PC-3 (cell line): ENCODE measurements around the gene KDM4B. TPM values are rescaled to one million over a fixed set of nuclear protein-coding genes. Genes with fewer than 3 reads are reported as not detected.

ENCODE experiments used
- ATAC-seq: fragments of 200-7000 bp; cut with Tn5 transposase; 2 replicates; pipeline ENCODE4 v1.9.1; 2020; ENCODE audit warnings: mild to moderate bottlenecking, moderate library complexity
- BruUV-seq: library from RNA; stranded (reverse); fragments of 400-500 nt; replicated peaks from 2 replicates; lab custom pipeline; 2021; lab: Mats Ljungman, UMichigan
- CTCF ChIA-PET: fragments of 300-600 bp; sonication (Branson Sonifier 250); formaldehyde crosslinking; loops from one replicate; lab custom pipeline; 2022; ENCODE audit warnings: antibody characterized with exemption; lab: Charles Lee
- POLR2A ChIA-PET: fragments of 300-600 bp; sonication (Branson Sonifier 250); formaldehyde crosslinking; loops from one replicate; lab custom pipeline; 2022; ENCODE audit warnings: antibody characterized with exemption; ENCODE audit not compliant: unreplicated experiment; lab: Charles Lee
- DNase-seq: peaks from one replicate; pipeline ENCODE4 v3.0.0-alpha.2; 2015
- H2AFZ ChIP-seq: fragments of 300-600 bp; sonication (generic); 2 replicates; pipeline ENCODE4 v1.6.0; 2016; ENCODE audit warnings: antibody characterized with exemption, low read length
- H3F3A ChIP-seq: fragments of 300-600 bp; sonication (generic); one replicate; pipeline ENCODE4 v1.6.0; 2017; ENCODE audit warnings: antibody characterized with exemption, low read length, control low read depth, mild to moderate bottlenecking; ENCODE audit not compliant: unreplicated experiment
- H3K27ac ChIP-seq: fragments of 300-600 bp; sonication (generic); 2 replicates; pipeline ENCODE4 v1.5.1; 2016; ENCODE audit warnings: mild to moderate bottlenecking, low read length
- H3K27me3 ChIP-seq: fragments of 300-600 bp; sonication (generic); 2 replicates; pipeline ENCODE4 v1.6.1; 2016; ENCODE audit warnings: low read length, mixed read lengths
- H3K36me3 ChIP-seq: fragments of 300-600 bp; sonication (generic); 2 replicates; pipeline ENCODE4 v1.6.1; 2016; ENCODE audit warnings: low read depth, mixed run types, low read length, mixed read lengths
- H3K4me1 ChIP-seq: fragments of 300-600 bp; sonication (generic); 2 replicates; pipeline ENCODE4 v1.5.1; 2016; ENCODE audit warnings: low read length; ENCODE audit not compliant: insufficient read depth
- H3K4me2 ChIP-seq: fragments of 300-600 bp; sonication (generic); 2 replicates; pipeline ENCODE4 v1.6.0; 2016; ENCODE audit warnings: low read length
- H3K4me3 ChIP-seq: fragments of 300-600 bp; sonication (generic); 2 replicates; pipeline ENCODE4 v1.5.1; 2016; ENCODE audit warnings: mild to moderate bottlenecking, low read length, mixed read lengths
- H3K79me2 ChIP-seq: fragments of 300-600 bp; sonication (generic); 2 replicates; pipeline ENCODE4 v1.6.1; 2017; ENCODE audit warnings: low read length, mixed read lengths
- H3K9ac ChIP-seq: fragments of 300-600 bp; sonication (generic); 2 replicates; pipeline ENCODE4 v1.6.0; 2016; ENCODE audit warnings: mild to moderate bottlenecking, low read length
- H3K9me2 ChIP-seq: fragments of 300-600 bp; sonication (generic); replicated peaks from 2 replicates; pipeline ENCODE4 v1.6.1; 2016; ENCODE audit warnings: mixed run types, low read length, mixed read lengths
- H3K9me3 ChIP-seq: fragments of 300-600 bp; sonication (generic); 2 replicates; pipeline ENCODE4 v1.6.1; 2016; ENCODE audit warnings: low read length, mixed read lengths
- H4K20me1 ChIP-seq: fragments of 300-600 bp; sonication (generic); 2 replicates; pipeline ENCODE4 v1.6.1; 2016; ENCODE audit warnings: low read length, mixed read lengths
- EZH2 ChIP-seq: fragments of 300-600 bp; sonication (generic); IDR thresholded peaks from one replicate; pipeline ENCODE4 v1.6.1; 2017; ENCODE audit warnings: antibody characterized with exemption, mild to moderate bottlenecking, low read length; ENCODE audit not compliant: unreplicated experiment
- EZH2phosphoT487 ChIP-seq: fragments of 300-600 bp; sonication (generic); IDR thresholded peaks from 2 replicates; pipeline ENCODE4 v1.6.1; 2018; ENCODE audit warnings: mild to moderate bottlenecking, antibody characterized with exemption, low read length, borderline replicate concordance
- intact Hi-C: fragments of 100-400 bp; cut with micrococcal nuclease; formaldehyde crosslinking; loops from 2 replicates; pipeline ENCODE4 v1.9.0; 2023
- total RNA-seq: library from RNA; depleted of rRNA; stranded (reverse); fragments of >200 nt; gene quantifications from 2 replicates; pipeline ENCODE4 v1.2.3, GENCODE V29; 2014
- TF ChIP-seq, protein P1 (sequence below): fragments of 300-600 bp; sonication (generic); conservative IDR thresholded peaks from 2 replicates; pipeline ENCODE4 v1.5.1; 2017; ENCODE audit warnings: antibody characterized with exemption, low read depth, mild to moderate bottlenecking, low read length

KDM4B gene
- total RNA-seq, 1 experiment from 2014 or later: 19.8 TPM

- Histone ChIP-seq H3K79me2 (no peaks in the 10 kb centered on the region), H3K27me3 (no peaks in the 10 kb centered on the region), H2AFZ (no peak overlapping the region), H3F3A (no peaks in the 10 kb centered on the region), H3K4me1 (no peaks in the 10 kb centered on the region), H3K9me2 (no peaks in the 10 kb centered on the region), H4K20me1 (no peaks in the 10 kb centered on the region), H3K36me3 (0 out of 2 replicates have a peak, but pooled peaks cover 3% of the 10 kb centered on the region), H3K4me2 (no peak overlapping the region), H3K9ac (no peak overlapping the region), H3K9me3 (no peaks in the 10 kb centered on the region), H3K27ac (no peak overlapping the region), H3K4me3 (no peak overlapping the region)
- intact Hi-C loops: no loop called here
- ChIA-PET CTCF (interaction anchor here (0.6 kb wide), 1 partner anchor 49 kb away, joined by 5 read pairs; no protein-coding TSS in a partner anchor), POLR2A (no interaction called here)
- ATAC-seq (no peak), DNase-seq (no peak)
- no peak for TF ChIP-seq EZH2
- TF ChIP-seq EZH2phosphoT487: no peak
- TF ChIP-seq, protein P1, sequence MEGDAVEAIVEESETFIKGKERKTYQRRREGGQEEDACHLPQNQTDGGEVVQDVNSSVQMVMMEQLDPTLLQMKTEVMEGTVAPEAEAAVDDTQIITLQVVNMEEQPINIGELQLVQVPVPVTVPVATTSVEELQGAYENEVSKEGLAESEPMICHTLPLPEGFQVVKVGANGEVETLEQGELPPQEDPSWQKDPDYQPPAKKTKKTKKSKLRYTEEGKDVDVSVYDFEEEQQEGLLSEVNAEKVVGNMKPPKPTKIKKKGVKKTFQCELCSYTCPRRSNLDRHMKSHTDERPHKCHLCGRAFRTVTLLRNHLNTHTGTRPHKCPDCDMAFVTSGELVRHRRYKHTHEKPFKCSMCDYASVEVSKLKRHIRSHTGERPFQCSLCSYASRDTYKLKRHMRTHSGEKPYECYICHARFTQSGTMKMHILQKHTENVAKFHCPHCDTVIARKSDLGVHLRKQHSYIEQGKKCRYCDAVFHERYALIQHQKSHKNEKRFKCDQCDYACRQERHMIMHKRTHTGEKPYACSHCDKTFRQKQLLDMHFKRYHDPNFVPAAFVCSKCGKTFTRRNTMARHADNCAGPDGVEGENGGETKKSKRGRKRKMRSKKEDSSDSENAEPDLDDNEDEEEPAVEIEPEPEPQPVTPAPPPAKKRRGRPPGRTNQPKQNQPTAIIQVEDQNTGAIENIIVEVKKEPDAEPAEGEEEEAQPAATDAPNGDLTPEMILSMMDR: no peak
- BruUV-seq: no TSS peak
Observed at GRCh38 chr19:5144545-5145179, 175.7 kb downstream of the KDM4B start.

DNA sequence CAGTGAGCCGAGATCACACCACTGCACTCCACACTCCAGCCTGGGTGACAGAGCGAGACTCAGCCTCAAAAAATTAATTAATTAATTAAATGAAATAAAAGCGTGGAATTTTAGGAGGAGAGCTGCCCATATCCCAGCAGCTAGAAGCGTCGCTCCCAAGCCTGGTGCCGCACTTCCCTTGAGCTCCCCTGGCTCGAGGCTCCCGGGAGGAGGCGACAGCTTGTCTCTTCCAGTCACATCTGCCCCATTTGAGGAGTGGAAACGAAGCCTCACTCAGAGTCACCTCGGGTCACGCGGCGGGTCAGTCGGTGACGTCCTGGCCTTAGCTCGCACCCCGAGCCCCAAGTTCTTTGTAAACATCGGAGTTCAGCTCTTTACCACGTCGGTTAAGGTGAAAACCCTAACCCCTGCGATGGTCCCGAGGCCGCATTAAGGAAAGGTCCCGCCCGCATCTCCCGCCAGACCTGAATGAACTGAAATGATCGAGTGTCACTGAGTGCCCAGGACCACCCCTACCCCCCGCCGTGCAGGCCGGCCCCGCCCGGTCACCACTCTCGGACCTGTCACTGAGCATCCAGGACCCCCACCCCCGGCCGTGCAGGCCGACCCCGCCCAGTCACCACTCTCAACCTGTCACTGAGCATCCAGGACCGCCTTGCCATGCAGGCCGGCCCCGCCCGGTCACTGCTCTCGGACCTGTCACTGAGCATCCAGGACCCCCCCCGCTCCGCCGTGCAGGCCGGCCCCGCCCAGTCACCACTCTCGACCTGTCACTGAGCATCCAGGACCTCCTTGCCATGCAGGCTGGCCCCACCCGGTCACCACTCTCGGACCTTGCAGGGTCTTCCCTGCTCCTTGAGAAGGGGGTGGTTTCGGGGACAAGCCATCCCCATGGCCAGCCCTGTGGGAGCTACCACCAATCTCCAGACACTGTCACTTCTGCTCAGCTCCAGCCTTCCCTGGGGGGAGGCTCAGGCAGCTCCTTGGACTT lies 176.9 kb downstream of the KDM4B start:
- no peak for DNase-seq
- no TSS peak for BruUV-seq
- H3K9ac ChIP-seq: no peak overlapping the region
- no peaks in the 10 kb centered on the region for H3K9me2 ChIP-seq
- no peaks in the 10 kb centered on the region for H3K27me3 ChIP-seq
- no peaks in the 10 kb centered on the region for H3K4me1 ChIP-seq
- CTCF ChIA-PET: no interaction called here
- H3K4me3 ChIP-seq: no peak overlapping the region
- no peak for ATAC-seq
- TF ChIP-seq EZH2: no peak
- TF ChIP-seq, protein P1: no peak
- no peak for TF ChIP-seq EZH2phosphoT487
- H3K36me3 ChIP-seq: 0 out of 2 replicates have a peak, but pooled peaks cover 3% of the 10 kb centered on the region
- no peaks in the 10 kb centered on the region for H3K9me3 ChIP-seq
- intact Hi-C loops: no loop called here
- H3K4me2 ChIP-seq: no peak overlapping the region
- H3F3A ChIP-seq: no peaks in the 10 kb centered on the region
- POLR2A ChIA-PET: no interaction called here
- H3K79me2 ChIP-seq: no peaks in the 10 kb centered on the region
- no peak overlapping the region for H2AFZ ChIP-seq
- H4K20me1 ChIP-seq: no peaks in the 10 kb centered on the region
- H3K27ac ChIP-seq: no peak overlapping the region
